Breast epithelium (tissue), 4 donors: ENCODE results near the gene NDUFB7. TPM values are rescaled to one million over a fixed set of nuclear protein-coding genes. Genes with fewer than 3 reads are reported as not detected.
A peak's percentile ranks its signal among the peaks of the same experiment; 100 is the strongest.

ENCODE experiments used
- DNase-seq, 2 donors: peaks; one replicate each; pipeline ENCODE4 v3.0.0-alpha.2; 2019; ENCODE audit warnings: low spot score in 2 of 2
- H3K27ac ChIP-seq, 2 donors: fragments of 200-600 bp; sonication (generic) in 1 of 2; one replicate each; pipeline ENCODE4 v1.5.1; 2016 to 2019; ENCODE audit warnings: mild to moderate bottlenecking in 1 of 2
- H3K27me3 ChIP-seq, 2 donors: fragments of 200-600 bp; sonication (generic) in 1 of 2; one replicate each; pipeline versions ENCODE4 v1.5.1 to v1.6.0; 2017 to 2019; ENCODE audit warnings: control low read depth in 1 of 2, mild to moderate bottlenecking in 1 of 2
- H3K36me3 ChIP-seq: fragments of 200-600 bp; one replicate; pipeline ENCODE4 v1.5.1; 2019
- H3K4me1 ChIP-seq, 2 donors: fragments of 200-600 bp; sonication (generic); one replicate each; pipeline ENCODE4 v1.5.1; 2016 to 2019; ENCODE audit warnings: control low read depth in 1 of 2
- H3K4me3 ChIP-seq, 3 donors: fragments of 200-600 bp; sonication (generic); 1 replicate in 2 of 3; 2 replicates in 1 of 3; pipeline ENCODE4 v1.5.1; 2016 to 2019; ENCODE audit warnings: mild to moderate bottlenecking in 3 of 3, moderate library complexity in 2 of 3
- H3K9me3 ChIP-seq, 2 donors: fragments of 200-600 bp; sonication (generic) in 1 of 2; one replicate each; pipeline ENCODE4 v1.5.1; 2016 to 2019; ENCODE audit warnings: control low read depth in 1 of 2
- POLR2A ChIP-seq: fragments of 450-650 bp; IDR thresholded peaks from one replicate; pipeline ENCODE4 v1.6.1; 2016; ENCODE audit warnings: antibody characterized with exemption, mild to moderate bottlenecking, moderate library complexity
- POLR2AphosphoS5 ChIP-seq, 3 donors: sonication (generic); formaldehyde crosslinking; IDR thresholded peaks; one replicate each; pipeline ENCODE4 v1.6.1; 2017; ENCODE audit warnings: antibody characterized with exemption in 3 of 3
- intact Hi-C: fragments of 100-400 bp; cut with DNase I; formaldehyde crosslinking; loops from one replicate; pipeline ENCODE4 v1.15.1; 2023; ENCODE audit warnings: low total_unique reads
- total RNA-seq, 3 donors: library from RNA; depleted of rRNA; stranded (reverse); fragments of >200 nt; gene quantifications; one replicate each; pipeline ENCODE4 v1.1.0, GENCODE V29; 2016
- TF ChIP-seq, protein P1 (sequence below), 3 donors: fragments of 450-650 bp; IDR thresholded peaks; one replicate each; pipeline ENCODE4 v1.5.1; 2016 to 2017; ENCODE audit warnings: antibody characterized with exemption in 3 of 3, mild to moderate bottlenecking in 3 of 3, moderate library complexity in 3 of 3

NDUFB7 gene
- total RNA-seq, 3 donors from 2014 or later, result 283 to 388 (median 299) TPM

DNA sequence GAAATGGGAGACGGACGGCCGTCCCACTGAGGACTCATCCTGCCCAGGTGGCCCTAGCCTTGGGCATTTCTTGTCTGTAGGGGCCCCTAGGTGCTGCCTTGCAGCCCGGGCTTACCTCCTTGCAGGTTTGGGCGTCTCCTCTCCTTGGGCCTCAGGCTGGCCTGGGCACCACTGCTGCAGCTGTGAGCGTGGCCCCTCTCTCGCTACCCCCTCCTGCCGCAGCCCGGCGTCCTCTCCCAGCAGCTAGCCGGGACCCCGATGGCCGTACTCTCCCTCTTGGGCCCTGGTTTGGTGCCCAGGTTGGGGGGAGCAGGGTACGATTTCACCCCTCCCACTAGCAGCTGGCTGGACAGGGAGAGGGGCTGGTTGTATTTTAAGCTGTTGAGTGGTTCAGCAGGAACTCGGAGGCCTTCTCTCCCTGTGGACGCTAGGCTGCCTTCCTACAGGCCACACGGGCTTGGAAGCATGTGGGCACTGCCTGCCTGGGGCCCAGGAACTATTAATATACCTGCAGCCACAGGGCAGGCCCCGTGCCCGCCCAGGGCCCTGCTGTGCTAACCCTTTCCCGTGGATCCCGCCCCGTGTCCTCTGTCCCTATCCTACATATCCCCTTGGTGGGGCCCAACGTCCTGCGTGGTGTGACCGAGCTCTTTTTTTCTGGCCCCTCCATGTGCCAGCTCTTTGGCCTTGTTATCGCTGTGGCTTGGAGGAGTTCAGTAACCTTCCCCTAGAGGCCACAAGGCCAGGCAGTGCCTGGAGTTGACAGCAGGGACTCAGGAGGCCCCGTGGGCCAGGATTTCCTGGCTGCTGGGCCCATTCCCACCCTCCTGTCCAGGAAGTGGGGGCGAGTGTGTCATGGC is 11.7 kb downstream of the NDUFB7 start:
- no peak for DNase-seq
- Histone ChIP-seq H3K27me3 (no peaks in the 10 kb centered on the region), H3K9me3 (no peaks in the 10 kb centered on the region), H3K4me1 (peaks cover 22 to 30% of the 10 kb centered on the region in 2 donors), H3K27ac (peak overlapping the region; percentile 82 to 92), H3K36me3 (no peaks in the 10 kb centered on the region), H3K4me3 (no peak overlapping the region)
- TF ChIP-seq POLR2A, result no peak
- TF ChIP-seq, protein P1, sequence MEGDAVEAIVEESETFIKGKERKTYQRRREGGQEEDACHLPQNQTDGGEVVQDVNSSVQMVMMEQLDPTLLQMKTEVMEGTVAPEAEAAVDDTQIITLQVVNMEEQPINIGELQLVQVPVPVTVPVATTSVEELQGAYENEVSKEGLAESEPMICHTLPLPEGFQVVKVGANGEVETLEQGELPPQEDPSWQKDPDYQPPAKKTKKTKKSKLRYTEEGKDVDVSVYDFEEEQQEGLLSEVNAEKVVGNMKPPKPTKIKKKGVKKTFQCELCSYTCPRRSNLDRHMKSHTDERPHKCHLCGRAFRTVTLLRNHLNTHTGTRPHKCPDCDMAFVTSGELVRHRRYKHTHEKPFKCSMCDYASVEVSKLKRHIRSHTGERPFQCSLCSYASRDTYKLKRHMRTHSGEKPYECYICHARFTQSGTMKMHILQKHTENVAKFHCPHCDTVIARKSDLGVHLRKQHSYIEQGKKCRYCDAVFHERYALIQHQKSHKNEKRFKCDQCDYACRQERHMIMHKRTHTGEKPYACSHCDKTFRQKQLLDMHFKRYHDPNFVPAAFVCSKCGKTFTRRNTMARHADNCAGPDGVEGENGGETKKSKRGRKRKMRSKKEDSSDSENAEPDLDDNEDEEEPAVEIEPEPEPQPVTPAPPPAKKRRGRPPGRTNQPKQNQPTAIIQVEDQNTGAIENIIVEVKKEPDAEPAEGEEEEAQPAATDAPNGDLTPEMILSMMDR (IDR thresholded peaks at IDR 0.05), result no peak
- no peak for TF ChIP-seq POLR2AphosphoS5 (IDR thresholded peaks at IDR 0.05)
- intact Hi-C loops, result loop anchor here (10.0 kb wide), 1 partner anchor 125 kb away; no protein-coding TSS in a partner anchor

DNA sequence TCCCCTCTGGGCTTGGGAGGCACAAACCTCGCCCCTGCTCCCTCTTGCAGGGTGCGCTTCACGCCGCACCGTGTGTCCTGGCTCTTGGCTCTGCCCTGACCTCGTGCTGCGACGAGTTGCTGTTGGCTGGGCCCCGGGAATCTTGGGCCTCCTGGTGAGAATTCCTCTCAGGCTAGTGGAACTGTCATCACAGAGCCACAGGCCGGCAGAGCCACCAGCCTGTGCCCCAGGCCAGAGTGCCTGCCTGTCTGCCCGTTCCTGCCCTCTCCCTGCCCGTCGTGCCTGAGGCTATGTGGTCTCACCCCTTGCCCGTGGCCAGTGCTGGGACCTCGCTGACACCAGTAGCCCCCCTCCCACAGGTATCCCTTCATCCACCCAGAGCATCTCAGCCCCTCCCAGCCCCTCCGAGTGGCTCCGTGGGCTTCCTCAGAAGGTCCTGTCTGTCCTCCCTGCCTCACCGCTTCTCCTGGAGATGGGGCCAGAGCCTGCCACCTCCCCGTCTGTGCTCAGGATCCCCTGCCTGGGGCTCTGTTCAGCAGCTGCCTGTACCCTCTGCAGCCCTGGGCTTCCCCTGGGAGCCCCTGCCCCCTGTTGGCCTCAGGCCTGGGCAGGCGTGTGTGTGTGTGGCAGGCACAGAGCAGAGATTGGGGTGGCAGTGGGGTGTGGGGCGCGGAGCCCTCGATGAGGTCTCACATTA is 13.3 kb downstream of the NDUFB7 start:
- peak overlapping the region; percentile 66 to 80 for H3K27ac ChIP-seq
- peaks cover 30 to 37% of the 10 kb centered on the region in 2 donors for H3K4me1 ChIP-seq
- intact Hi-C loops, result no loop called here
- H3K9me3 ChIP-seq, result no peaks in the 10 kb centered on the region
- H3K27me3 ChIP-seq, result no peaks in the 10 kb centered on the region
- H3K36me3 ChIP-seq, result no peaks in the 10 kb centered on the region
- no peak overlapping the region for H3K4me3 ChIP-seq
- no peak for DNase-seq
- TF ChIP-seq POLR2A, result no peak
- TF ChIP-seq, protein P1 (IDR thresholded peaks at IDR 0.05), result no peak
- TF ChIP-seq POLR2AphosphoS5 (IDR thresholded peaks at IDR 0.05), result no peak

- TF ChIP-seq POLR2AphosphoS5 (IDR thresholded peaks at IDR 0.05) (peak in 1 of 3 donors; percentile 18), POLR2A (no peak)
- TF ChIP-seq, protein P1 (IDR thresholded peaks at IDR 0.05), result peak; percentile 84 to 90 (median 89)
- H3K27ac ChIP-seq, result peak overlapping the region in 1 of 2 donors; percentile 53
These were observed 15.1 kb downstream of the NDUFB7 start for GRCh38 chr19:14556662-14557188.

DNA sequence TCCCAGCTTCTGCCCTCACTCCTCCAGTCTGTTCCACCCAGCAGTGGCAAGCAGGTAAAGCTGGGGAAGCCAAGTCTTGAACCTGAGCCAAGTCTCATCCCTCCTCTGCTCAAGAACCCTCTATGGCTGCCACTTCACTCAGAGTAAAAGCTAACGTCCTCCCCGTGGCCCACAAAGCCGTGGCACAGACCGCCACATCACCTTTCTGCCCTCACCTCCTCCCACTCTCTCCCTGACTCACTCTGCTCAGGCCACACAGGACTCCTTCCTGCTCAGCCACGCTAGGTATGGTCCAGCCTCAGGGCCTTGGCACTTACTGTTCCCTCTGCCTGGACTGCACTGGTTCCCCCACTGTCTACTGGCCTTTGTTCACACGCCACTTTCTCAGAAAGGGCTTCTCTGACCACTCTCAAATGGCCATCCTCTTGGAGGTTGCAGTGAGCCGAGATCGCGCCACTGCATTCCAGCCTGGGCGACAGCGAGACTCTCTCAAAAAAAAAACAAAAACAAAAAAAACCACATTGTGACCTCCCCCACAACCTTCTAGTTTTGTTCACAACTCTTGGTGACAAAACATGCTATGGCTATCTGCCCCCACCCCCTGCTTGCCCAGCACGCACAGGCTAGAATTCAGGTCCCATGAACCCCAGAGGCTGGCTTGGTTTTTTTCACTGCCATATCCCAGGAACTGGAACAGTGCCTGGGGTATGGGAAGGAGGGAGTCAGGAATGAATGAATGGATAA is 15.8 kb downstream of the NDUFB7 start:
- intact Hi-C loops, result no loop called here
- peak overlapping the region in 2 of 3 donors; percentile 18 to 44 for H3K4me3 ChIP-seq
- H3K36me3 ChIP-seq, result no peaks in the 10 kb centered on the region
- no peaks in the 10 kb centered on the region for H3K9me3 ChIP-seq
- peak overlapping the region; percentile 4 to 53 for H3K27ac ChIP-seq
- peak in 1 of 2 donors; percentile 67 for DNase-seq
- H3K27me3 ChIP-seq, result no peaks in the 10 kb centered on the region
- TF ChIP-seq POLR2A (no peak), POLR2AphosphoS5 (IDR thresholded peaks at IDR 0.05) (no peak)
- TF ChIP-seq, protein P1 (IDR thresholded peaks at IDR 0.05), result no peak
- H3K4me1 ChIP-seq, result peaks cover 21 to 31% of the 10 kb centered on the region in 2 donors

More at GRCh38 chr19:14556662-14557188, 15.1 kb downstream of the NDUFB7 start:
- peak; percentile 59 to 79 for DNase-seq
- Histone ChIP-seq H3K4me1 (peaks cover 23 to 33% of the 10 kb centered on the region in 2 donors), H3K4me3 (peak overlapping the region in 2 of 3 donors; percentile 18 to 44), H3K9me3 (no peaks in the 10 kb centered on the region), H3K27me3 (no peaks in the 10 kb centered on the region), H3K36me3 (no peaks in the 10 kb centered on the region)
- intact Hi-C loops, result no loop called here
